K562 (cell line): ENCODE data around the gene DUSP9.

ENCODE experiments used
- ARNT ChIP-seq, 2 experiments: fragments of 450-650 bp; IDR thresholded peaks; 2 replicates each; pipeline ENCODE4 v1.6.1; 2016; ENCODE audit warnings: mild to moderate bottlenecking in 1 of 2
- ATF7 ChIP-seq: fragments of 450-650 bp; IDR thresholded peaks from 2 replicates; pipeline ENCODE4 v1.7.1; 2014; ENCODE audit warnings: mild to moderate bottlenecking, moderate library complexity
- CBFA2T3 ChIP-seq: fragments of 450-650 bp; IDR thresholded peaks from 2 replicates; pipeline ENCODE4 v1.6.1; 2017
- EHMT2 ChIP-seq: fragments of 450-650 bp; IDR thresholded peaks from 2 replicates; pipeline ENCODE4 v1.6.1; 2018; ENCODE audit warnings: antibody characterized with exemption
- TRIM24 ChIP-seq, 2 experiments: fragments of 450-650 bp; IDR thresholded peaks; 2 replicates each; pipeline ENCODE4 v1.6.1; 2016

GRCh38 chrX:153685156-153685536 is 38.1 kb downstream of the DUSP9 start:
- TF ChIP-seq EHMT2 (no peak), ATF7 (no peak), CBFA2T3 (no peak), TRIM24 (IDR thresholded peaks at IDR 0.05) (no peak), ARNT (IDR thresholded peaks at IDR 0.05) (no peak)
